CD4-positive, CD25-positive, alpha-beta regulatory T cell (primary cell): ENCODE measurements around the gene MOCOS. TPM values are rescaled to one million over a fixed set of nuclear protein-coding genes. Genes with fewer than 3 reads are reported as not detected.

Experiments
- ATAC-seq, 2 donors: fragments of 150-1000 bp; cut with Tn5 transposase; one replicate each; pipeline ENCODE4 v1.10.0; 2021; ENCODE audit warnings: low read depth in 2 of 2, moderate number of reproducible peaks in 2 of 2, moderate library complexity in 1 of 2
- DNase-seq, 3 donors: peaks; one replicate each; pipeline versions ENCODE4 v3.0.0 to v3.0.0-alpha.2; 2012 to 2022; ENCODE audit warnings: mixed read lengths in 1 of 3
- H3K27ac ChIP-seq: one replicate; pipeline ENCODE4 v1.7.0; 2013; ENCODE audit warnings: mild to moderate bottlenecking, low read length; ENCODE audit not compliant: insufficient read depth, poor library complexity, severe bottlenecking
- H3K27me3 ChIP-seq: one replicate; pipeline ENCODE4 v1.7.0; 2013; ENCODE audit warnings: low read length; ENCODE audit not compliant: control insufficient read depth, insufficient read depth
- H3K36me3 ChIP-seq: one replicate; pipeline ENCODE4 v1.7.0; 2013; ENCODE audit warnings: mild to moderate bottlenecking, low read length, moderate library complexity; ENCODE audit not compliant: control insufficient read depth, insufficient read depth
- H3K4me1 ChIP-seq: 2 replicates; pipeline ENCODE4 v1.7.0; 2013; ENCODE audit warnings: mild to moderate bottlenecking, low read length; ENCODE audit not compliant: insufficient read depth, control insufficient read depth, poor library complexity, severe bottlenecking
- H3K4me3 ChIP-seq: one replicate; pipeline ENCODE4 v1.7.0; 2013; ENCODE audit warnings: low read depth, mild to moderate bottlenecking, low read length, moderate library complexity
- H3K9me3 ChIP-seq, 2 experiments: 1 replicate in 1 of 2; 2 replicates in 1 of 2; pipeline ENCODE4 v1.7.0; 2013; ENCODE audit warnings: low read length in 2 of 2, mild to moderate bottlenecking in 1 of 2, moderate library complexity in 1 of 2; ENCODE audit not compliant: control insufficient read depth in 2 of 2
- H3K27ac Mint-ChIP-seq, 3 donors: one replicate each; pipeline ENCODE4 v1.8.0; 2020 to 2022; ENCODE audit warnings: mild to moderate bottlenecking in 3 of 3, mixed read lengths in 3 of 3, moderate library complexity in 2 of 3
- H3K27me3 Mint-ChIP-seq: one replicate; pipeline ENCODE4 v1.8.0; 2022; ENCODE audit warnings: mild to moderate bottlenecking, mixed read lengths
- H3K36me3 Mint-ChIP-seq: one replicate; pipeline ENCODE4 v1.8.0; 2020; ENCODE audit warnings: mixed read lengths
- H3K4me1 Mint-ChIP-seq, 4 donors: one replicate each; pipeline ENCODE4 v1.8.0; 2020 to 2022; ENCODE audit warnings: mixed read lengths in 4 of 4, mild to moderate bottlenecking in 1 of 4
- H3K4me3 Mint-ChIP-seq, 4 donors: one replicate each; pipeline ENCODE4 v1.8.0; 2020 to 2022; ENCODE audit warnings: mild to moderate bottlenecking in 4 of 4, mixed read lengths in 4 of 4, moderate library complexity in 3 of 4
- H3K9me3 Mint-ChIP-seq, 7 donors: one replicate each; pipeline ENCODE4 v1.8.0; 2020 to 2022; ENCODE audit warnings: mixed read lengths in 7 of 7, mild to moderate bottlenecking in 3 of 7, moderate library complexity in 2 of 7
- polyA plus RNA-seq, 4 donors: library from polyadenylated mRNA; unstranded; fragments of 300-500 nt; fragmentation: Illumina TruSeq; gene quantifications; one replicate each; pipeline ENCODE4 v1.2.3, GENCODE V29; 2021
- total RNA-seq: library from RNA; stranded (reverse); gene quantifications from one replicate; pipeline ENCODE4 v1.2.3, GENCODE V29; 2022

MOCOS gene
- total and polyA plus RNA-seq, 5 donors from 2014 or later = 0.02 TPM; not detected in 4

- DNase-seq (no peak), ATAC-seq (no peak)
- Mint-ChIP-seq H3K27me3 (peaks cover 53% of the 10 kb centered on the region), H3K9me3 (no peaks in the 10 kb centered on the region), H3K4me1 (peaks cover 0 to 5% (median 0%) of the 10 kb centered on the region in 4 donors), H3K36me3 (no peaks in the 10 kb centered on the region), H3K27ac (no peak overlapping the region), H3K4me3 (no peak overlapping the region)
- Histone ChIP-seq H3K9me3 (no peaks in the 10 kb centered on the region), H3K27me3 (peaks cover 12% of the 10 kb centered on the region), H3K27ac (no peak overlapping the region), H3K4me3 (no peak overlapping the region), H3K4me1 (peaks cover 13% of the 10 kb centered on the region), H3K36me3 (no peaks in the 10 kb centered on the region)
Observed at GRCh38 chr18:36301884-36302283, 114.6 kb downstream of the MOCOS start.

- no peaks in the 10 kb centered on the region for H3K36me3 Mint-ChIP-seq
- H3K4me3 Mint-ChIP-seq = no peak overlapping the region
- no peaks in the 10 kb centered on the region for H3K9me3 Mint-ChIP-seq
- no peak overlapping the region for H3K4me3 ChIP-seq
- peaks cover 0 to 5% (median 0%) of the 10 kb centered on the region in 4 donors for H3K4me1 Mint-ChIP-seq
- peaks cover 57% of the 10 kb centered on the region for H3K27me3 Mint-ChIP-seq
- H3K27me3 ChIP-seq = peaks cover 12% of the 10 kb centered on the region
- H3K27ac ChIP-seq = no peak overlapping the region
- DNase-seq (no peak), ATAC-seq (no peak)
- H3K27ac Mint-ChIP-seq = no peak overlapping the region
- H3K4me1 ChIP-seq = peaks cover 8% of the 10 kb centered on the region
- no peaks in the 10 kb centered on the region for H3K36me3 ChIP-seq
- H3K9me3 ChIP-seq = no peaks in the 10 kb centered on the region
Observed at GRCh38 chr18:36302676-36303075, 115.4 kb downstream of the MOCOS start.

GRCh38 chr18:36303211-36303844 is 116.0 kb downstream of the MOCOS start:
- no peak overlapping the region for H3K27ac Mint-ChIP-seq
- H3K27ac ChIP-seq = no peak overlapping the region
- no peak overlapping the region for H3K4me3 ChIP-seq
- H3K4me1 ChIP-seq = peaks cover 1% of the 10 kb centered on the region
- peaks cover 0 to 5% (median 0%) of the 10 kb centered on the region in 4 donors for H3K4me1 Mint-ChIP-seq
- peaks cover 59% of the 10 kb centered on the region for H3K27me3 Mint-ChIP-seq
- H3K9me3 ChIP-seq = no peaks in the 10 kb centered on the region
- no peak overlapping the region for H3K4me3 Mint-ChIP-seq
- H3K27me3 ChIP-seq = peaks cover 12% of the 10 kb centered on the region
- ATAC-seq (no peak), DNase-seq (no peak)
- no peaks in the 10 kb centered on the region for H3K9me3 Mint-ChIP-seq
- no peaks in the 10 kb centered on the region for H3K36me3 ChIP-seq
- no peaks in the 10 kb centered on the region for H3K36me3 Mint-ChIP-seq

GRCh38 chr18:36304723-36305122 is 117.4 kb downstream of the MOCOS start:
- Mint-ChIP-seq H3K27ac (no peak overlapping the region), H3K36me3 (no peaks in the 10 kb centered on the region), H3K4me3 (no peak overlapping the region), H3K4me1 (no peaks in the 10 kb centered on the region), H3K9me3 (no peaks in the 10 kb centered on the region), H3K27me3 (peaks cover 52% of the 10 kb centered on the region)
- H3K27me3 ChIP-seq = peaks cover 8% of the 10 kb centered on the region
- no peaks in the 10 kb centered on the region for H3K36me3 ChIP-seq
- H3K4me1 ChIP-seq = no peaks in the 10 kb centered on the region
- no peak overlapping the region for H3K27ac ChIP-seq
- no peaks in the 10 kb centered on the region for H3K9me3 ChIP-seq
- H3K4me3 ChIP-seq = no peak overlapping the region
- DNase-seq (no peak), ATAC-seq (no peak)

GRCh38 chr18:36305375-36305774 is 118.1 kb downstream of the MOCOS start:
- Histone ChIP-seq H3K36me3 (no peaks in the 10 kb centered on the region), H3K27me3 (peaks cover 8% of the 10 kb centered on the region), H3K9me3 (no peaks in the 10 kb centered on the region), H3K4me1 (no peaks in the 10 kb centered on the region), H3K27ac (no peak overlapping the region), H3K4me3 (no peak overlapping the region)
- H3K27ac Mint-ChIP-seq = no peak overlapping the region
- no peaks in the 10 kb centered on the region for H3K9me3 Mint-ChIP-seq
- no peaks in the 10 kb centered on the region for H3K4me1 Mint-ChIP-seq
- ATAC-seq (no peak), DNase-seq (no peak)
- peaks cover 46% of the 10 kb centered on the region for H3K27me3 Mint-ChIP-seq
- no peak overlapping the region for H3K4me3 Mint-ChIP-seq
- H3K36me3 Mint-ChIP-seq = no peaks in the 10 kb centered on the region

- H3K27me3 Mint-ChIP-seq = peaks cover 27% of the 10 kb centered on the region
- no peaks in the 10 kb centered on the region for H3K9me3 Mint-ChIP-seq
- no peaks in the 10 kb centered on the region for H3K36me3 Mint-ChIP-seq
Observed at GRCh38 chr18:36307513-36307912, 120.2 kb downstream of the MOCOS start.

GRCh38 chr18:36308711-36309435 is 121.6 kb downstream of the MOCOS start:
- Histone ChIP-seq H3K36me3 (no peaks in the 10 kb centered on the region), H3K4me3 (no peak overlapping the region), H3K9me3 (no peaks in the 10 kb centered on the region), H3K27me3 (peaks cover 6% of the 10 kb centered on the region), H3K27ac (no peak overlapping the region), H3K4me1 (no peaks in the 10 kb centered on the region)
- Mint-ChIP-seq H3K4me3 (no peak overlapping the region), H3K36me3 (no peaks in the 10 kb centered on the region), H3K27me3 (peaks cover 18% of the 10 kb centered on the region), H3K9me3 (no peaks in the 10 kb centered on the region), H3K4me1 (no peaks in the 10 kb centered on the region), H3K27ac (no peak overlapping the region)
- DNase-seq (no peak), ATAC-seq (no peak)

More at GRCh38 chr18:36307513-36307912, 120.2 kb downstream of the MOCOS start:
- Mint-ChIP-seq H3K27ac (no peak overlapping the region), H3K4me3 (no peak overlapping the region), H3K4me1 (no peaks in the 10 kb centered on the region)
- no peak overlapping the region for H3K27ac ChIP-seq
- H3K4me3 ChIP-seq = no peak overlapping the region
- peaks cover 10% of the 10 kb centered on the region for H3K27me3 ChIP-seq
- H3K36me3 ChIP-seq = no peaks in the 10 kb centered on the region
- DNase-seq (no peak), ATAC-seq (no peak)
- H3K4me1 ChIP-seq = no peaks in the 10 kb centered on the region
- no peaks in the 10 kb centered on the region for H3K9me3 ChIP-seq
